GM18517 (cell line): ENCODE data around the gene SRC.

Experiments used
- ATAC-seq: cut with Tn5 transposase; IDR thresholded peaks from one replicate; pipeline ENCODE4 v1.9.1; 2021; ENCODE audit warnings: mild to moderate bottlenecking, moderate library complexity; ENCODE audit not compliant: unreplicated experiment

The SRC gene

DNA sequence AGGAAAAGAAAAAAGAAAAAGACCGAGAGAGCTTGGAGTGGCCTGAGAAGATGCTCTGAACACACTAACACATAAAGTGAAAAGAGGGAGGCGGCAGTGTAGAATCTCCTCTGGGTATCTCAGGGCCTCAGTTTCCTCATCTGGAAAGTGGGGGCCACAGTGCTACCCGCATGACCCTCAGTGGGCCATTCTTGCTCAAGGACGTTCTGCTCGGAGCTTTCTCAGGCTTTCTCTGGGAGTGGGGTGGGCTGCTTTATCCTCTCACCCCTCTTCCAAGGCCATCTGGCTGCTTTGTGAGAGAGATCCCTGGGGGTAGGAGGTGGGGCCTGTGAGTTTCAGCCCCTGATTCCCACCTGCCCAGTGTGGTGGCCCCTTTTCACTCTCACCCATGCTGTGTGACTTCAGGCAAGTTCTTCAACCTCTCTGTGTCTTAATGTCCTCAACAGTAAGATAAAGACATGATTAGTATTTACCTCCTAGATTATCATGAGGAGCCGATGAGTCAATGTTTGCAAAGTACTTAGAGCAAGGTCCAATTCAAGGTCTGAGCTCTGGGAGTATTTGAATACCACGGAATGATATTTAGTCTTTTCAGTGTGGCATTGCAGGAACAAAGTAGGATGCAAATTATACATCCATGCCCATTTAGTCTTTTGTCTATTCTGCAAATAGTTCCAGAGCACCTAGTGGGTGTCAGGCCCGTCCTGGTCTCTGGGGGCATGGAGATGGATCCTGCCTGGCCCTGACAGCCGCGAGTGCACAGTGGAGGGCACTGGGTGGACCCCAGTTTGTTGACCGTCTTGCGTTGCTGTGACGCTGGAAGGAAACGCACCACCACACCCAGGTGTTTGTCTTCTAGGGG lies 34.3 kb downstream of the SRC start:
- no peak for ATAC-seq

DNA sequence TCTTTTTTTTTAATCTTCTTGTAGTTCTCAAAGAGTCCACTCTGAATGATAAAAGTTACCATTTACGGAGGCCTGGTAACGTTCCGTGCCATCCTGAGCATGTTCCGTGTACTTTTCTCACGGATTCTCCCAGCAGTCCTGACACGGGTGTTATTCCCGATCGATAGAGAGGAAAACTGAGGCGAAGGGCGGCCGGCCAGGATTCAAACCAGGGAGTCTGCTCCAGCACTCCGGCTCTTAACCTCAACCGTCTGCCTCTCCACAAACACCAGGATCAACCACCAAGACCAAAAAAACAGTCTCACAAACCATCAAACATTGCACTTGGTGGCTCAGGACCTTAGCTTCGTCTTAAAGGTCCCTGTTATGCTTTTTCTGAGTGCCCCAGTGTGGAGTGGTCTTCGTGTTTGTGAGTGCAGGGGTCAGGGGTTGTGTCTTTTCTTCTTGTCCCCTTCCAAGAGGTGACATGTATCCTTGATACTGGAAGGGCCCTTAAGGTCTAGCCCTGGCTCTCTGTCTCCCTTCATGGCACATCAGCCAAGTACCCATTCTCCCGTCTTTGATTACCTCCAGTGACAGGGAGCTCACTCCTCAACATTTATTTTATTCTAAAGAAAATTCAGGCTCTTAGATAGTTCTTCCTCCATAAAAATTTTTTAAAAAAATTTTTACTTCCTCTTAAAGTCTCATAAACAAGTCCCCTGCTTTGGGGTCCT lies 35.1 kb downstream of the SRC start:
- ATAC-seq, result no peak

DNA sequence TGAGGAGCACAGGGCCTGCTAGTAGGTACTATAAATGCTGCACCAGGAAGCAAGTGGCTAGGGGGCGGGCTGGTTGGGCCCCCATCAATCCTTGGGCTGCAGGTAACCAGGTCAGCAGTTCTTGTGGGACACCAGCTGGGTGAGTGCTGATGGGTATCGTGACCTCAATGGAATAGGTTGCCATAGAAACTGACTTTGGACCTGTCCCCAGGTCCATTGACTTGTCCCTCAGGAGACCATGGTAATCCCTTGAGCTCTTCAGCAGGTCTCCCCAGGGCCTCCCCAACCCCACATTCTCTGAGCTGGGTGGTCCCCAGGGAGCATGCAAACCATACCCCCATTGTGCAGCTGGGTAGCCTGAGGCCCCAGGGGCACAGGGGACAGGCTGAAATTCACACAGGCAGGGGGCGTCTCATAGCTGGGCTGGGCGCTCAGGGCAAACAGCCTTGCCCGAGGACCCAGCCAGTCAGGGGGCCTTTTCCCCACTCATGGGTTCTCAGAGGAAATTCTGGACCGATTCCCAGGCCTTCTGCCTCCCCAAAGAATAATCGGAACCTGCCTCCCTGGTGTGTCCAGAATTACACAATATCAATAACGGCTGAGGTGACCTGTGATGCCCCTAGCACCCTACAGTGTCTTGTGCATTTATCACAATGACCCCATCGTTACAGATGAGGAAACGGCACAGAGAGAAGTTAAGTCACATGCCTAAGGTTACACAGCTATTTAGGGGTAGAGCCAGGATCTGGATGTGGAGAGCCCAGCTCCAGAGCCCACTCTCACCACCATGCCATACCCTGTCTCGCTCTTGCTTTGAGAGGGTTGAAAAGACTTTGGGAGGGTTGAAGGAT lies 35.9 kb downstream of the SRC start:
- no peak for ATAC-seq

DNA sequence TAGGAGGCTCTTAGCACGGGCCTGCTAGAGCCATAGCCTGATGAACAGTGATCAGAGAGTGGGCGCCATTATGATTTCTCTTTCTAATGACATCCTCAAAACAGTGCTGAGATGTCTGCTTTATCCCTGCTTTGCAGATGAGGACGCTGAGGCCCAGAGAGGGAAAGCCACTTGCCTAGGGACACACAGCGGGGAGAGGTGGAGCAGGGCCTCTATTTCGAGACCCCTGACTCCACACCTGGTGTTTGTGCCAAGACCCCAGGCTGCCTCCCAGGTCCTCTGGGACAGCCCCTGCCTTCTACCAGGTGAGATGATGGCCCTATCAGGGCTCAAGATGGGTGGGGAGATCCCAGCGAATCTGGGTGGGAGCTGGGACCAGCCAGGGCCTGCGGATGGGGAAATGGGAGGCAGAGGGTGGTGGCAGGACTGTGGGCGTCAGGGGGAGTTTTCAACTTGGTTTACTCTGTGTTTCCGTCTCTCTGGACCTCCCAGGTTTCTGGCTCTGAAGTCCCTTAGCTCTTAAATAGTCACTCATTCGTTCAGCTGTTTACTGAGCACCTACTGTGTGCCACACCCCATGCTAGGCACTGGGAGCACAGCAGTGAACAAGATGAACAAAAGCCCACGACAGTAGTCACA lies 36.7 kb downstream of the SRC start:
- no peak for ATAC-seq

DNA sequence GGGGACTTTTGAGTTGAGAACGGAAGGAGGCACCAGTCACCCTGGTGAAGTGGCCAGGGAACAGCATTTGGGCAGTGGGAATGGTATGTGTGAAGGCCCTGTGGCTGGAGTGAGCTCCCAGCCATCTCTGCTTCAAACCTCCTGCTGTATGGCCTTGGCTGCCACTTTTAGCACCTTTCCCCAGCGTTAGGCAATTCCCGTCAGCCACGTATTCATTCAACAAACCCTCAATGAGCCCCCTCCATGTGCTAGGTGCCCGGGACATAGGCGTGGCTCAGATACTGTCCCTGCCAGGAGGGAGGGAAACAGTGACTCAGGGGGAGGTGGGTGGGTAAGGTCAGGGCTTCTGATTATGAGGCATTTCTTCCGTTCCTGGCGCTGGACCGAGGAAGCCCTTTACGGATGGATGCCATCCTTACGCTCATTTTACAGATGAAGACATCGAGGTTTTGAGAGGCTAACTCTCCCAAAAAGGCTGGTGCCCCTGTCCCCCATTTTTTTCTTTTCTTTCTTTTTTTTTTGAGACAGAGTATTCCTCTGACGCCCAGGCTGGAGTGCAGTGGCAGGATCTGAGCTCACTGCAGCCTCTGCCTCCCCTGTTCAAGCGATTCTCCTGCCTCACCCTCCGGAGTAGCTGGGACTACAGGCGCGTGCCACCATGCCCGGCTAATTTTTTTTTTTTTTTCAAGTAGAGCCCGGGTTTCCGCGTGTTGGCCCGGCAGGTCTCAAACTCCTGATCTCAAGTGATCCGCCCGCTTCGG lies 37.5 kb downstream of the SRC start:
- no peak for ATAC-seq

DNA sequence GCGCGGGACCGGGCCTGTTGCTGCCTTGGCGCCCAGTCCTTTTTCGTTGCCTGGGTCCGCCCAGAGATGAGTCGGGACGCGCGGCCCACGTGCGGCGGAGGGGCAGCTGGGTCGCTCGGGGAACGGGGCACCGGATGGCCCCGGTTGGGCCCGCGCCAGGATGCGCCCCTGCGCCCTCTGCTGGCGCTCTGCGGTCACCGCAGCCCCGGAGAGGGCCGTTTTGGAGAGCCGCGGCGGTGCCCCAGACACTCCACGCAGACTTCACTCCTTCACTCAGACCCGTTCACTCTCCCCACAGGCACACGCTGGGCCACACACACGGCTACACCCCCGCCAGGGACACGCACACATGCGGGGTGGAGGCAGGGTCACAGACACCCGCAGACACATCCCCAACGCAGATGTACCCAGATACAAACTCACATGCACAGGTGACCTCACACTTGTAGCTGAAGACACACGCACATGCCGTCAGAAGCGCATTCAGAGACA lies 38.8 kb downstream of the SRC start:
- ATAC-seq, result no peak

DNA sequence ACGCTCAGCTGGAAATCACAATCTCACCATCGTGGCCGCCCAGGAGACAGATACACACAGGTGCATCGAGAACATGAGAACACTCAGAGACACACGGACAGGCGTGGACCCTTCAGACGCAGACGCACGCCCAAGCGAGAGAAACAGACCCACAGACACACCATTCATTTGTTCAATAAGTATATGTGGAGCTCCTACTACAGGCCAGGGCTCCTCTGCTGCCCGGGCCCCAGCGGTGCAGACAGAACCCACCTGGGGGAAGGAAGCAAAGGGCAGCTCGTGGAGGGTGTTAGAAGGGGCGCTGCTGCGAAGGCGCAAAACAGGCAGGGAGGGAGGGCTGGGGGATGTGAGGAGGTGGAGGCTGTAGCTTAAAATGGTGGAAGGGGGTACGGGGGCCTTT lies 39.2 kb downstream of the SRC start:
- no peak for ATAC-seq

DNA sequence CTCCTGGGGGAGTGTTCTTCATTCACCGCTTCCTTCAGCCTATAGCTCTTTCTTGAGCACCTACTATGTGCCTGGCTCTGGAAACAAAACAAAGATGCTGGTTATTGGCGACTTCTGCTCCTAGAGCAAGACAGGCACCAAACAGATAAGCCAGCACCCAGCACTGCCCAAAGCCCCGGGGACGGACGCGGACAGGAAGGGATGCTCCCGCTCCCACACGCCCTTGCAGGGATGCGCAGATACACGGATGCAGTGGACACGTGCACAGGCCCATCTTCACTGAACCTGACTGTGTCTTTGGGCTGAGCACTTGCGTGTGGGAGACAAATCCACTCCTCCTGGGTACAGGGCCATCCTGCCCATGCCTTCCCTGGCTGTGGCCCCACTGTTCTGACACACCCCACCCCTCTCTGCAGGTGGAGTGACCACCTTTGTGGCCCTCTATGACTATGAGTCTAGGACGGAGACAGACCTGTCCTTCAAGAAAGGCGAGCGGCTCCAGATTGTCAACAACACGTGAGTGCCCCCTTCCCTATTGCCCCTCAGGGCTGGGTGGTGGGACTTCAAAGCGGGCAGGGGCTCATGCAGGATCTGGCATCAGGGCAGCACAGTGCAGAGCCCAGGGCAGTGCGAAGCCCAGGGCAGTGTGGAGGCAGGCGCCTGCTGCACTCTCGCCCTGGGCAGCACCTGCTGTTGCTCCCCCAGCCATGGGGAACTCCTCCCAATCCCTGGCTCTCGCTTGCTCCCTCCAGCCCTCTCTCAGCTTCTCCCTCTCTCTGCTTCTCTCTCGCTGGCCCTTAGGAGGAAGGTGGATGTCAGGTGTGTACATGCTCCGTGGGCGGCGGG lies 39.9 kb downstream of the SRC start:
- no peak for ATAC-seq

DNA sequence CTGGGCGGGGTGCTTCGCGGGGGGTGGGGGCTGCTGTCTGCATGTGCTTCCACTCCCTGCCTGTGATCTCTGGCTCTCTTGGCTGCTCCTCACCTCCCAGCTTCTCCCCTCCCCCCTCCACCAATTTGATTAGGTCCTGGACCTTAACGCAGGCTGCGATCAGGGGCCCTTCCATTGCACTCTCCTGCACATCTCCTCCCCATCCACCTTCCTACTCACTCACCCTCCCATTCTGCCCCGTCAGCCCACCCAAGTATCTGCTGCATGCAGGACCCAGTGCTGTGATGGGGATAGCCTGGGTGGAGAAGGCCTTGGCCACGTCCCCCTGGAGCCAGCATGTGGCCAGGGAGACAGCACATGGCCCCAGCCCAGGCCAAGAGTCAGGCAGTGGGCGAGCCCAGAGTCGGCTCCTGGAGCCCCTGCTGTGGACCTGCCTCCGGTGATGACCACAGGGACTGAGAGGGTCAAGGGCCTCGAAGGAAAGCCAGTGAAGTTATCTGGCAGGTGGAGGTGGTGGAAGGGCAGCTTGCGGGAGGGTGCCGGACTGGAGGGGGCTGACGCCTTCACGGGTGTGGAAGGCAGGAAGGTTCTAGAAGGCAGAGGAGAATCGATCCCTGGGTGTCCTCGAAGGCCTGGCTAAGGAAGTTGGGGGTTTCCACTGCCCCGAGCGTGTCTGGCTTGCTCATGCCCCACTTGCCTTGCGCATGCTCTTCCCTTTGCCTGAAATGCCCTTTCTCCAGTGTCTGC lies 40.7 kb downstream of the SRC start:
- ATAC-seq, result no peak

DNA sequence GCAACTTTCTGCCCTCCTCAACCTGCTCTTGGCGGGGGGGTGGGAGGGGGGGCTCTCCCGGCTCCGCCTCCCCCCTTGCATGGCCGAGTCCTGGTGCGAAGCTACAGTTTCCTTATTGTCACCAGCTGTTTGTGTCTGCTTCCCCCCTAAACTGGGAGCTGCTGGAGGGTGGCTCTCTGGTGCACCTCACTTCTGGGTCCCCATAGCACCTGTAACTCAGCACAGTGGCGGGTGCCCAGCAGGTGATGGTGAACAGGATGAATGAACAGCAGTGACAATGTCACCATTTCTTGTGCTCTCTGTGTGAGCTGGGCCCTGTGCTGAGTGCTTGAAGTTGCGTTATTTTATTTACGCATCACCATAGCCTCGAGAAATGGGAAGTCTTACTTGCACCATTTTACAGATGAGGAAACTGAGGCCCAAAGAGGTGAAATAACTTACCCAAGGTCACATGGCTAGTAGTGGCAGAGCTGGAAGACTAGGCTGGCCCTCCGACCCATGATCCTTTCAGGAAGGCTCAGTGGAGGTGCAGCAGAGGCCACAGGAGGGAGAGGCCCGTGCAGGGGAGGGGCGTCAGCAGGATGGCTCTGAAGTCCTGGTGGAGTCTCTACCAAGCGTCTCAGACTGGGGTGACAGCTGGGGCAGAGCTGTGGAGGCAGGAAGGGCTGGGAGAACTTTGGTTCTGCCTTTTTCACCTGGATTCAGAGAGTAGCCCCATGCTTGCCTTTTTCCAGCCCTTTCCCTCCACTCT lies 41.8 kb downstream of the SRC start:
- ATAC-seq, result no peak

DNA sequence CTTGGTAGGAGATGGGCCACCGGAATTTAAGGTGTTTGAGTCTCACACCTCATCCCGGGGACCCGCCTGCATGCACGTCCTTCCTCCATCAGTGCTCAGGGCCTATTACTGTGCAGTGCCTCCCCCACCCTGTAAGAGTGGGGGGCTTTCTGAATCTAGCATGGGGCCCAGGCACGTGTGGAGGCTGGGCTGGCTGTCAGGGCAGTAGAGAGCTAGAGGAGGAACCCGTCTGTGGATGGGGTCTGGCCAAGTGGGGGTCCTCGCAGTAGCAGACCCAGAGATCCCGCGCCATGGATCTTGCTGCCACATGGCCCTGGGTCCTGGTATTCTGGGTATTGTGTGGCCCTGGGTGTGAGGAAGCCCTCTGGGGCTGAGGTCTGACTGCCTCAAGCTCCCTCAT lies 42.9 kb downstream of the SRC start:
- ATAC-seq, result no peak

DNA sequence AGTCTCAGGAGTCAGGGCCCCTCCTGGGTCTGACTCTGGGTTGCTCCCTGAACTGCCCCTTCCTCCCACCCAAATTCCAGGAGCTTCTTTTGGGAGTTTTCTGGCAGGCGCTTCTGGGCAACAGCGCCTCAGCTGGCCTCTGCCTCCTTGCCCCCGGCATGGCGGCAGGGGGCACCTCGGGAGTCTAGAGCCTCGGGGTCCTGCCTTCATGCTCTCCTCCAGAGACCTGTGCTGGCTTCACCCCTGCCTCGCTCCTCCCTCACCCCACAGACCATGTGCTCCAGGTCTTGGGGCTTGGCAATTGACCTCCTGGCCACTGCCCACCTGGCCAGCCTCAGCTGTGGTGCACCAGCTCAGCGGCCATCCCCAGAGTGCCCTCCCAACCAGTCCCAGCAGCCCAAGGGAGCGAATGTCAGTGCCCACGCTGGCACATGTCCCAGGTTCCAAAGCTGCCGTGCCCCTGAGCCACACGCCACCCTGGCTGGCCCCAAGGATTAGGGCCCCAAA lies 43.4 kb downstream of the SRC start:
- ATAC-seq, result no peak

DNA sequence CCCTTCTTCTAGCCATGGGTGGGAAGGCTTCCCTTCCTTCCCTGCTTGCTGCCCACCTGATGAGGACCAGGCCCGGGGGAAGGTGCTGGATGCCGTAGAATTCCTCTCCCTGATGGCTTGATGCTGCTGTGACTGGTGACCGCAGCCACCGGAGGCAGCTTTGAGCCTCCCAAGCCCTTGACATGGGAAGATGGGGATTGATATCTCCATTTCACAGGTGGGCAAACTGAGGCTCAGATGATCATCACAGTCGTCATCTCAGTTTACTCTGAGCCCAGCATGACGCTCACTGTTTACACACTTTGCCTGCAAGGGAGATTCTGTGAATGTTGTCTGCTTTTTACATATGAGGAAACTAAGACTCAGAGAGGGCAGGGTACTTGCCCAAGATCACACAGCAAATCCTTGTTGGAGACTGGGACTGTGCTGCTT lies 43.9 kb downstream of the SRC start:
- ATAC-seq, result no peak

DNA sequence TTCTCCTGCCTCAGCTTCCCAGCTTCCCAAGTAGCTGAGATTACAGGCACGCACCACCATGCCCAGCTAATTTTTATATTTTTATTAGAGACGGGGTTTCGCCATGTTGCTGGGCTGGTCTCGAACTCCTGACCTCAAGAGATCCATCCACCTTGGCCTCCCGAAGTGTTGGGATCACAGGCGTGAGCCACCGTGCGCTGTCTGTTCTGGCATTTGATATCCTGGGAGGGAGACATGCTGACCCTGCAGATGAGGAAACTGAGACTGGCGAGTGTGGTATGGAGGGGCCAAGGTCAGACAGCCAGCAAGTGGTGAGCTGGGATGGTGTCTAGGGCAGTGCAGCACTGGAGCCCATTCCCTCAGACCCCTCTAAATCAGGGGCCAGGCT lies 44.6 kb downstream of the SRC start:
- no peak for ATAC-seq

DNA sequence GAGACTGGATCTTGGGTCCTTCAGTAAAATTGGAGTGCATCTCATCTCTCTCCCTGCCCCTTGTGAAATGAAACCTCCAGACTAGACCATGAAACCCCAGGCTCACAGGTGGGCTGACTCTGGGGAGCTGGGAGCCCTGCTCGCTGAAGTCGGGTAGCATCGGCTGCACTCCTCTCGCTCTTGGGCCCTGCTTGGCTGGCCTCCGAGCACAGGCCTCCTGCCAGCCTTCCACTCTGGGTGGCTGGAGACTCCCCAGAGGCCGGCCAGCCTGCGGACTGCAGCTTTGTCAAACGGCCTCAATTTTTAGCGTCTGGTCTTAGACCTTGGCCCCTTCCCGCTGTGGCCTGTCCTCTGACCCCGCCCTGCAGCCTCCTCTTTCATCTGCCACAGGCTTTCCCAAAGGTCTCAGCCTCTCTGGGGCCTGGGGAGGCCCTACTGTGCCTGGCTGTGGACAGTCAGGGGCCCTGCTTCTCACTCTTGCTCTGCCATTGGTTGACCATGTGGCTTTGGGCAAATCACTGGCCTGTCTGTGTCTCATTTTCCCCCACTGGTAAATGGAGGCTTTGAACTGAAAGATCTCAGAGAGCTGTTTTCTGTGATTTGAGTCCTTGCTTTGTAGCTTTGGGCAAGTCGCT lies 45.1 kb downstream of the SRC start:
- ATAC-seq, result no peak

DNA sequence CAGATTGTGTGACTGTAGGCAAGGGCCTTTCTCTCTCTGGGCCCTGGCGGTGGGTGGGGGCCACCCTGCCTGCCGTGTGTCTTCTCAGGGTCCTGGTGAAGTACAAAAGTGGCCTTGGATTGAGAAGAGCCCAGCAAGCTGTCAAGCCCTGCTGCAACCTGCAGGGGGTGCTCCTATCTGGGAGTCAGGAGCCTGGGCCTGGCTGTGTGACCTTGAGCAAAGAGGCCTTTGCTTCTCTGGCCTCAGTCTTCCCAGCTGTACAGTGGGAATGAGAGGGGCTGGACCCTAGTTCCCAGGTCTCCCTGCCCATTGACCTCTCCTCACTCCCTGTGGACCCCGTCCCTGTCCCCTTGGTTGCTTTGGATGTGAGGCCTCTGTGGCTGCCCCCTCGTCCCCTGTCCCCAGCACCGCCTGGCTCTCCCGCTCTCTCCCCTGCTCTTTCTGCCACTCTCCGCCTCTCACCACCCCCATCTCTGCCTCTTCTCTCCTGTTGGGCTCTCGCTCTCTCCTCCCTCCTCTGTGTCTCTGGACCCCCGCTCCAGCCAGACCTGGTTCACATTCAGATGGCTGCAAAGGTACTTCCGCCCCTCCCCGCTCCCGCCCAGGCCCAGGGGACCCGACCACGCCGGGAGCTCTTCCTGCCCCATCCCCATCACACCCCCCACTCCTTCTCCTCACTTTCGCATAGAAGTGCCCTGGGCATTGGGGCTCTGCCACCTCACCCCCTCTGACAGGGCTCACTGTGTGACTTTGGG lies 46.7 kb downstream of the SRC start:
- ATAC-seq, result no peak
